Measurements from ENCODE around the gene DLK2.
"Not testable (repeated sequence)": the region's sequence is repeated elsewhere in the genome, so short reads cannot be mapped to it uniquely, and the experiment has no call there.

Gene DLK2

GRCh38 chr6:43468240-43468639 is 12.9 kb upstream of the DLK2 start:
- POLR2A ChIA-PET: no interaction called here
- CTCF ChIA-PET: interaction anchor here (0.6 to 1.6 kb wide), 3 partner anchors 13 to 239 kb away, joined by 3 to 4 read pairs (median 3); partner anchors contain the start of genes DLK2 and DNPH1
- DNase-seq (ENCODE audit: extremely low spot score): no peak
- no peak for TF ChIP-seq CTCF (IDR thresholded peaks at IDR 0.05; ENCODE audit: control extremely low read depth, extremely low read depth, low read depth, missing control alignments)

- DNase-seq (ENCODE audit: extremely low spot score): no peak
- ChIA-PET CTCF (interaction anchor here (0.6 to 1.6 kb wide), 3 partner anchors 13 to 239 kb away, joined by 3 to 4 read pairs (median 3); partner anchors contain the start of genes DLK2 and DNPH1), POLR2A (no interaction called here)
- TF ChIP-seq CTCF (IDR thresholded peaks at IDR 0.05; ENCODE audit: control extremely low read depth, extremely low read depth, low read depth, missing control alignments): no peak
These were observed 12.4 kb upstream of the DLK2 start for GRCh38 chr6:43467752-43468151.

- POLR2A ChIA-PET; DNase-seq (ENCODE audit: extremely low spot score): not testable (repeated sequence)
- CTCF ChIA-PET: interaction anchor here (0.6 to 1.1 kb wide), 2 partner anchors 12 to 25 kb away, joined by 3 to 4 read pairs; partner anchors contain the start of gene DLK2
These were observed 11.9 kb upstream of the DLK2 start for GRCh38 chr6:43467265-43467664.

GRCh38 chr6:43465948-43466347 is 10.6 kb upstream of the DLK2 start:
- ChIA-PET CTCF (interaction anchor here (0.8 to 1.4 kb wide), 3 partner anchors 11 to 41 kb away, joined by 3 to 5 read pairs (median 3); partner anchors contain the start of gene DLK2), POLR2A (no interaction called here)
- no peak for TF ChIP-seq CTCF (IDR thresholded peaks at IDR 0.05; ENCODE audit: control extremely low read depth, extremely low read depth, low read depth, missing control alignments)
- no peak for DNase-seq (ENCODE audit: extremely low spot score)

- no peak for DNase-seq (ENCODE audit: extremely low spot score)
- no peak for TF ChIP-seq CTCF (IDR thresholded peaks at IDR 0.05; ENCODE audit: control extremely low read depth, extremely low read depth, low read depth, missing control alignments)
- ChIA-PET CTCF (interaction anchor here (0.9 to 2.2 kb wide), 3 partner anchors 10 to 41 kb away, joined by 3 to 6 read pairs (median 3); no protein-coding TSS in a partner anchor), POLR2A (interaction anchor here (0.7 kb wide), 1 partner anchor 20 kb away, joined by 7 read pairs; no protein-coding TSS in a partner anchor)
These were observed 9.0 kb upstream of the DLK2 start for GRCh38 chr6:43464337-43464736.

GRCh38 chr6:43461936-43462335 is 6.6 kb upstream of the DLK2 start:
- CTCF ChIA-PET: interaction anchor here (1.3 to 1.7 kb wide), 2 partner anchors 15 to 35 kb away, joined by 4 read pairs; partner anchors contain the start of genes ABCC10 and TJAP1
- no peak for TF ChIP-seq CTCF (IDR thresholded peaks at IDR 0.05; ENCODE audit: control extremely low read depth, extremely low read depth, low read depth, missing control alignments)
- DNase-seq (ENCODE audit: extremely low spot score): no peak
- POLR2A ChIA-PET: no interaction called here

- CTCF ChIA-PET: interaction anchor here (0.8 to 1.0 kb wide), 2 partner anchors 33 to 47 kb away, joined by 3 read pairs; partner anchors contain the start of gene ABCC10
- no peak for TF ChIP-seq CTCF (IDR thresholded peaks at IDR 0.05; ENCODE audit: control extremely low read depth, extremely low read depth, low read depth, missing control alignments)
- no peak for DNase-seq (ENCODE audit: extremely low spot score)
- POLR2A ChIA-PET: no interaction called here
These were observed 4.7 kb upstream of the DLK2 start for GRCh38 chr6:43460032-43460431.

All from GM10248 (cell line).